ENCODE results near the gene ZSCAN32.

Gene ZSCAN32

DNA sequence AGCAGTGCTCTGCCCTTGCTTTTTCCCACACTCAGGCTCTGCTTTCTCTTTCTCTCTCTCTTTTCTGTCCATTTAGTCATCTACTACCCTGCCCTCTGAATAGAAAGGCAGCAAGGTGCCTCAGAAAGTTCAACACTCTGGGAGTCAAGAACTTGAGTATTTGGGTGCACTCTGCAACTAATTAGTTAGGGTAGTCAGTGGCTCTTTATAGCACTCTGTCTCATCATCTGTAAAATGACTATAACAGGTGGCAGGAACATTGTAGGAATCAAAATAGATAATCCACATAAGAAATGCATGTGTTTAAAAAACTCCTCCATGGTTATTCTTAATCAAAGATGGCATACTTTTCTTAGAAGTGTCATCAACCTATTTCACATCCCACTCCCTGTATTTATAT lies 37.9 kb downstream of the ZSCAN32 start:
- no peaks in the 10 kb centered on the region for H3K9me3 ChIP-seq (ENCODE audit: severe bottlenecking)

DNA sequence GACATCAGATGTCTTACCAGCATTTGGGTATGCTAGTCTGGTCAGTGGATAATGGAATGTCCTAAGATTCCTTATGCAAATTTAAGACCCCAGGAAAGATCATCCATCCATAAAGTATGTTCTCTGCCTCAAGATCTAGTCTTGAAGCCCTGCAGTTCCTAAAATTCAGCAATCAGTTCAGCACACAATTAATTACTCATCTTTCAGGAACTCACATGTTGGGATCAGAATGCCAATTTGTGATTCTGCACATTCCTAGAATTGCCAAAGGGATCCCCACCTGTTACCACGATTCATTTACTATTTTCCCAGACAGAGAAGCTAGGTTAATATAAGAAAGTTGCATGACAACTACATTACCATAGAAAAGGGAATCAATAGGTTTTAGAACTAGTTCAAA lies 41.9 kb downstream of the ZSCAN32 start:
- DNase-seq (ENCODE audit: low spot score), result no peak
- no peaks in the 10 kb centered on the region for H3K36me3 ChIP-seq (ENCODE audit: low read depth)
- no peaks in the 10 kb centered on the region for H3K4me1 ChIP-seq (ENCODE audit: insufficient read depth, poor library complexity, severe bottlenecking)
- ATAC-seq (ENCODE audit: low read depth), result no peak
- no peak overlapping the region for H3K27ac ChIP-seq (ENCODE audit: poor library complexity, severe bottlenecking)
- H3K27me3 ChIP-seq (ENCODE audit: insufficient read depth, poor library complexity, severe bottlenecking), result no peaks in the 10 kb centered on the region
- TF ChIP-seq, protein P1, sequence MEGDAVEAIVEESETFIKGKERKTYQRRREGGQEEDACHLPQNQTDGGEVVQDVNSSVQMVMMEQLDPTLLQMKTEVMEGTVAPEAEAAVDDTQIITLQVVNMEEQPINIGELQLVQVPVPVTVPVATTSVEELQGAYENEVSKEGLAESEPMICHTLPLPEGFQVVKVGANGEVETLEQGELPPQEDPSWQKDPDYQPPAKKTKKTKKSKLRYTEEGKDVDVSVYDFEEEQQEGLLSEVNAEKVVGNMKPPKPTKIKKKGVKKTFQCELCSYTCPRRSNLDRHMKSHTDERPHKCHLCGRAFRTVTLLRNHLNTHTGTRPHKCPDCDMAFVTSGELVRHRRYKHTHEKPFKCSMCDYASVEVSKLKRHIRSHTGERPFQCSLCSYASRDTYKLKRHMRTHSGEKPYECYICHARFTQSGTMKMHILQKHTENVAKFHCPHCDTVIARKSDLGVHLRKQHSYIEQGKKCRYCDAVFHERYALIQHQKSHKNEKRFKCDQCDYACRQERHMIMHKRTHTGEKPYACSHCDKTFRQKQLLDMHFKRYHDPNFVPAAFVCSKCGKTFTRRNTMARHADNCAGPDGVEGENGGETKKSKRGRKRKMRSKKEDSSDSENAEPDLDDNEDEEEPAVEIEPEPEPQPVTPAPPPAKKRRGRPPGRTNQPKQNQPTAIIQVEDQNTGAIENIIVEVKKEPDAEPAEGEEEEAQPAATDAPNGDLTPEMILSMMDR (IDR thresholded peaks at IDR 0.05; ENCODE audit: poor library complexity, severe bottlenecking), result no peak
- no peak overlapping the region for H3K4me3 ChIP-seq (ENCODE audit: severe bottlenecking)
- H3K9me3 ChIP-seq (ENCODE audit: severe bottlenecking), result no peaks in the 10 kb centered on the region

More for the DNA sequence above, 37.9 kb downstream of the ZSCAN32 start:
- DNase-seq (ENCODE audit: low spot score) (no peak), ATAC-seq (ENCODE audit: low read depth) (no peak)
- H3K36me3 ChIP-seq (ENCODE audit: low read depth), result no peaks in the 10 kb centered on the region
- TF ChIP-seq, protein P1 (IDR thresholded peaks at IDR 0.05; ENCODE audit: poor library complexity, severe bottlenecking), result no peak
- H3K4me1 ChIP-seq (ENCODE audit: insufficient read depth, poor library complexity, severe bottlenecking), result peaks cover 2% of the 10 kb centered on the region
- no peak overlapping the region for H3K27ac ChIP-seq (ENCODE audit: poor library complexity, severe bottlenecking)
- H3K27me3 ChIP-seq (ENCODE audit: insufficient read depth, poor library complexity, severe bottlenecking), result no peaks in the 10 kb centered on the region
- H3K4me3 ChIP-seq (ENCODE audit: severe bottlenecking), result no peak overlapping the region

DNA sequence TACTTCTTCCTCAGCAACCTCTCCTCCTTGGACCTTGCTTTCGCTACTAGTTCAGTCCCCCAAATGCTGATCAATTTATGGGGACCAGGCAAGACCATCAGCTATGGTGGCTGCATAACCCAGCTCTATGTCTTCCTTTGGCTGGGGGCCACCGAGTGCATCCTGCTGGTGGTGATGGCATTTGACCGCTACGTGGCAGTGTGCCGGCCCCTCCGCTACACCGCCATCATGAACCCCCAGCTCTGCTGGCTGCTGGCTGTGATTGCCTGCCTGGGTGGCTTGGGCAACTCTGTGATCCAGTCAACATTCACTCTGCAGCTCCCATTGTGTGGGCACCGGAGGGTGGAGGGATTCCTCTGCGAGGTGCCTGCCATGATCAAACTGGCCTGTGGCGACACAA lies 44.7 kb downstream of the ZSCAN32 start:
- TF ChIP-seq, protein P1 (IDR thresholded peaks at IDR 0.05; ENCODE audit: poor library complexity, severe bottlenecking), result no peak
- H3K9me3 ChIP-seq (ENCODE audit: severe bottlenecking), result no peaks in the 10 kb centered on the region

DNA sequence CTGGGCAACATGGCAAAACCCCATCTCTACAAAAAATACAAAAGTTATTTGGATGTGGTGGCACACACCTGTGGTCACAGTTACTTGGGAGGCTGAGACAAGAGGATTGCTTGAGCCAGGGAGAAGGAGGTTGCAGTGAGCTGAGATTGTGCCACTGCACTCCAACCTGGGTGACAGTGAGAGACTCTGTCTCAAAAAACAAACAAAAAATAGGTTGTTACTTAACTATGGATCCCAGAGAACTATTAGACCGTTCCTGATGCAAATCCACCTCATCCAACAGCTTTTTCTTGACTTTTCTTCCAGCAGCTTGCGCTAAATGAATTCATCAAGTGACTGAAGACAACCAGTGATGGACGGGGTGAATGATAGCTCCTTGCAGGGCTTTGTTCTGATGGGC lies 45.2 kb downstream of the ZSCAN32 start, which contains the start of gene OR2C1:
OR2C1 (plus strand) TSS at position 301 of the 400 bp plus-strand sequence; CDS start at position 353, 52 bp downstream.
- Histone ChIP-seq H3K36me3 (ENCODE audit: low read depth) (no peaks in the 10 kb centered on the region), H3K27ac (ENCODE audit: poor library complexity, severe bottlenecking) (no peak within 1 kb of the TSS), H3K4me3 (ENCODE audit: severe bottlenecking) (no peak within 1 kb of the TSS), H3K9me3 (ENCODE audit: severe bottlenecking) (no peaks in the 10 kb centered on the region), H3K4me1 (ENCODE audit: insufficient read depth, poor library complexity, severe bottlenecking) (no peaks in the 10 kb centered on the region), H3K27me3 (ENCODE audit: insufficient read depth, poor library complexity, severe bottlenecking) (no peaks in the 10 kb centered on the region)
- ATAC-seq (ENCODE audit: low read depth) (no peak), DNase-seq (ENCODE audit: low spot score) (no peak)
- TF ChIP-seq, protein P1 (IDR thresholded peaks at IDR 0.05; ENCODE audit: poor library complexity, severe bottlenecking), result no peak

More for the DNA sequence above, 44.7 kb downstream of the ZSCAN32 start:
- ATAC-seq (ENCODE audit: low read depth), result no peak
- Histone ChIP-seq H3K4me3 (ENCODE audit: severe bottlenecking) (no peak overlapping the region), H3K27me3 (ENCODE audit: insufficient read depth, poor library complexity, severe bottlenecking) (no peaks in the 10 kb centered on the region), H3K4me1 (ENCODE audit: insufficient read depth, poor library complexity, severe bottlenecking) (no peaks in the 10 kb centered on the region), H3K27ac (ENCODE audit: poor library complexity, severe bottlenecking) (no peak overlapping the region), H3K36me3 (ENCODE audit: low read depth) (no peaks in the 10 kb centered on the region)
- DNase-seq (ENCODE audit: low spot score), result no peak

DNA sequence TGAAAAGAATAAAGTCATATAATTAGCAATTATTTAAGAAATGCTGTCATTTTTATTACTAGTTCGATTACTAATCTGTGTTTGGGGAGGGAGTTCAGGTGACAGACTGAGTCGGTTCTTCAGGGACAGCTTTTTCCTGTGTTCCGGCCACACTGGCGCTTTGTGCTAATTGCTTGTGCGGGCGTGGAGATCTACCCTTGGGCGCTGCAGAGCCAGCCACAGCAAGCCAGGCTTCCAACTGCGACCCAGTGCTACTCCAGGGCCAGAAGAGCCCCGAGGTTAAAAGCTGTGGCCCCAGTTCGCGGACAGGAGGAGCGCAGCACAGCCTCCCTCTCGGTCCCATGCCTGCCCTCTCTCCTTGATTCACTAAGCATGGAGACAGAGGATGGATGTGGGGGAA lies 51.6 kb downstream of the ZSCAN32 start:
- H3K9me3 ChIP-seq (ENCODE audit: severe bottlenecking), result no peaks in the 10 kb centered on the region
- TF ChIP-seq, protein P1 (IDR thresholded peaks at IDR 0.05; ENCODE audit: poor library complexity, severe bottlenecking), result no peak
- H3K27ac ChIP-seq (ENCODE audit: poor library complexity, severe bottlenecking), result no peak overlapping the region
- H3K4me1 ChIP-seq (ENCODE audit: insufficient read depth, poor library complexity, severe bottlenecking), result no peaks in the 10 kb centered on the region
- ATAC-seq (ENCODE audit: low read depth), result no peak
- DNase-seq (ENCODE audit: low spot score), result no peak
- no peak overlapping the region for H3K4me3 ChIP-seq (ENCODE audit: severe bottlenecking)
- no peaks in the 10 kb centered on the region for H3K36me3 ChIP-seq (ENCODE audit: low read depth)
- H3K27me3 ChIP-seq (ENCODE audit: insufficient read depth, poor library complexity, severe bottlenecking), result no peaks in the 10 kb centered on the region

Measured in RWPE2 (cell line).